GM21515 (cell line): ENCODE data around the gene ZC3H12D.
"Not testable (repeated sequence)": the region's sequence is repeated elsewhere in the genome, so short reads cannot be mapped to it uniquely, and the experiment has no call there.

ENCODE experiments used
- ATAC-seq: cut with Tn5 transposase; IDR thresholded peaks from one replicate; pipeline ENCODE4 v1.9.1; 2021; ENCODE audit not compliant: unreplicated experiment

The ZC3H12D gene

DNA sequence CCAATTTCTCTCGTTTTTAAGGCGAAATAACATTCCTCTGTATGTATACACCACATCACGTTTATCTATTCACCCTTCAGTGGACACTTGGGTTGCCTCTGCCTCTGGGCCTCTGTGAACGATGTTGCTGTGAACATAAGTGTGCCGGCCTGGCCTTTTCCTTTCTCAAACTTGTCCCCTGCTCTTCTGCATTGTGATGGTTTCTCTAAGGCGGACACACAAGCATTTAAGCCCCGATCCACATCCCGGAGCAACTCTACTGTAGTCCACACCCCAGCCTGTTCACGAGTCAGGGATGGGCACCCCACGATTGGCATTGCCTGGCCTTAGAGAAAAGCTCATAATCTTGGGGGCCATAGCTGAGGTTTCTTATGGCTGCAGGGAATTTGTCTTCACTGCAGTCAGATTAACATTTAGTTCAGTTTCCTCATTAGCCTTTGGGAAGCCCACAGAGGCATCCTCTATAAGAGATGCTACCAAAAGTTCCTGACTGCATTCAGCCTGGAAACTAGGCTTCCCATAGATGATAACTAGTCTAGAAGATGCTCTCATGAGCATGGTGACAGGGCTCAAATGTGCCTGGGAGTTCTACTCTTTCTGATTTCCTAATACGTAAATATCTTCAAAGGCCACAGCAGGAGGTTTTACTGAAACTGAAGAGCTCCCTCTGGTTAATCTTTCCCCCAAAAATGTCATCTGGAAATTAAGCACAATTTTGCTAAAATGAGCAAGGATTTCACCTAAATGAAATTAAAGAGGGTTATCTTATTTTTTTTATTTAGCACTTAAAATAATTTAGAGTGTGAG is 762 bp downstream of the ZC3H12D start:
- no peak for ATAC-seq

GRCh38 chr6:149483334-149483725 is 1.5 kb downstream of the ZC3H12D start:
- no peak for ATAC-seq

DNA sequence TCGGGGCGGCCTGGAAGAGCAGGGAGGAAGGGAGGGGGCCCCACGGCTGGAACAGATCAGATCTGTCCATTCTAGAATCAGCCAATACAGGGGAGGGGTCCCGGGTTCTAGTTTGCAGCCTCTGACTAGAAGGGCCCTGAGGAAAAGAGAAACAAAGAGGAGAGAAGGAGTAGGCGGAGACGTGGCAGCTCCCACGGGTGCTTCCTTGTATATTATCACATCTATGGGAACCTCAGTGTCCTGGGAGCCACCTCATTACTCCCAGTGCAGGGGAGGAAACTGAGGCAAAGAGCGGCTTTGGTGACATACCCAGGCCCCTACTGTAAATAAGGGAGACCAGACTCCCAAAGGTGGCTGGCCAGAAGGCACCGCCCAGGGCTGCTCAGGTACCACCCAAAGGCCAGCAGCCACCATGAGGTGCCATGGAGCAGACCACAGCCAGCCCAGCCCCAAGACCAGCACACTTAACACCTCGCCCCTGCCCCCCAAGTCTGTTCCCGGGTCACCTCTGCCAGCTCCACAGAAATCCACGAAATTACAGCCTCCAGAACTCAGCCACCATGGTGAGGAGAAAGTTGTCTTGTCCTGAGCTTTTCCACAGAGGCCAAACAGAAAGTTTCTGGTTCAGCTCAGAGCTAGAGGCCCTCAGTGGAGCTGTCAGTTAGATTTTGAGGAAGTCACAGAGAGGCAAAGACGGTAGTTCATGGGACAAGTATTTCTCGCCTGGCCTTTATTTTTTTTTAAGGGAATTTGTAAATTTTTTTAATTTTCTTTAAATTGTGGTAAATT is 2.1 kb downstream of the ZC3H12D start:
- ATAC-seq = no peak

GRCh38 chr6:149480502-149481280 is 4.1 kb downstream of the ZC3H12D start:
- ATAC-seq = no peak

DNA sequence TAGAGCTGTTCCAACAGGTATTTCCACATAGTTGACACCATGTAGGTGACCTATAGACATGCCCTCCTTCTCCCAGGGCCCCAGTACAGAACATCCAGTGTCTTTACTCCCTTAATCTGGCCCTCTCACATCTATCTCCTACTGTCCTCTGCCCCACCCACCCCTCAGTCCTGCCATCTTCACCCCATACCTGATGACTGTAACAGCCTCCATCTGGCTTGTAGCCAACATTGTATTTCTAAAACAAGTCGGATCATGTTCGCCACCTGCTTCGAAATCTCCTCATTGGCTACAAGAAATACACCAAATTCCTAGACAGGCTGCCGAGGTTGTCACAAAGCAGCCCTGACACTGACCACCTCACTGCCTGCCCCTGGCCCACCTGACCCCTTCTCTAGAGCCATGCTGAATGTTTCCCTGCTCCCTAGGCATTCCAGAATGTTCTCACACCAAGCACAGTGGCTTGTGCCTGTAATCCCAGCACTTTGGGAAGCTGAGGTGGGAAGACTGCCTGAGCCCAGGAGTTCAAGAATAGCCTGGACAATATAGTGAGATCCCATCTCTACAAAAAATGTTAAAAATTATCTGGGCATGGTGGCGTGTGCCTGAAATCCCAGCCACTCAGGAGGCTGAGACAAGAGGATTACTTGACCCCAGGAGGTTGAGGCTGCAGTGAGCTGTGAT is 6.0 kb downstream of the ZC3H12D start:
- ATAC-seq = no peak

GRCh38 chr6:149477544-149477943 is 7.3 kb downstream of the ZC3H12D start:
- ATAC-seq = no peak

DNA sequence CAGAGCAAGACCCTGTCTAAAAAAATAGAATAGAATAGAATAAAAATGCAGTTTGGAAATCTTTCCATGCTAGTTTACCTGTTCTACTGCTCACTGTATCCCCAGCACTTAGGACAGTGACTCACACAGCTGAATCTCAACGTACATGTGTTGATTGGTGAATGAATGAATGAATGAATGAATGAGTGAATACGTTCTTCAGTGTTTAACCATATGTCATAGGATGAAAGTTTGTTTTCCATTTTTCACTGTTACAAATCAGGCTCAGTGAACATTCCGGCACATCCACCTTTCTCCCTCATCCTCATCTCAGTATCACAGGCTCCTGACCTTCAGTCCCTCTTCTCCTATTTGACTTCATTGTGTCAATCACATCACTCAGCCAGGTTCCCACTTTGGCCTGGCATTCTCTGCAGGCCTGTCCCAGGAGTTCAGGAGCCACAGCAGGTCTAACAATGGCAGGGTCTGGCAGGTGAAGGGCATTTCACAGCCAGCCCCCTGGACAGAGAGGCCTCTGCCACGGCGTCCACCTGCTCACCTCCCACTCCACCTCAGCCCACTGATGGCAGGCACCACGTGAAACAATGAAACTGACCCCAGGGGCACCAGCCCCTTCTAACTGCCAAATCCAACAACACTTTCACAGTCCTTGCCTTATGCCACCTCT is 7.9 kb downstream of the ZC3H12D start:
- no peak for ATAC-seq

GRCh38 chr6:149474108-149474935 is 10.5 kb downstream of the ZC3H12D start:
- ATAC-seq = no peak

DNA sequence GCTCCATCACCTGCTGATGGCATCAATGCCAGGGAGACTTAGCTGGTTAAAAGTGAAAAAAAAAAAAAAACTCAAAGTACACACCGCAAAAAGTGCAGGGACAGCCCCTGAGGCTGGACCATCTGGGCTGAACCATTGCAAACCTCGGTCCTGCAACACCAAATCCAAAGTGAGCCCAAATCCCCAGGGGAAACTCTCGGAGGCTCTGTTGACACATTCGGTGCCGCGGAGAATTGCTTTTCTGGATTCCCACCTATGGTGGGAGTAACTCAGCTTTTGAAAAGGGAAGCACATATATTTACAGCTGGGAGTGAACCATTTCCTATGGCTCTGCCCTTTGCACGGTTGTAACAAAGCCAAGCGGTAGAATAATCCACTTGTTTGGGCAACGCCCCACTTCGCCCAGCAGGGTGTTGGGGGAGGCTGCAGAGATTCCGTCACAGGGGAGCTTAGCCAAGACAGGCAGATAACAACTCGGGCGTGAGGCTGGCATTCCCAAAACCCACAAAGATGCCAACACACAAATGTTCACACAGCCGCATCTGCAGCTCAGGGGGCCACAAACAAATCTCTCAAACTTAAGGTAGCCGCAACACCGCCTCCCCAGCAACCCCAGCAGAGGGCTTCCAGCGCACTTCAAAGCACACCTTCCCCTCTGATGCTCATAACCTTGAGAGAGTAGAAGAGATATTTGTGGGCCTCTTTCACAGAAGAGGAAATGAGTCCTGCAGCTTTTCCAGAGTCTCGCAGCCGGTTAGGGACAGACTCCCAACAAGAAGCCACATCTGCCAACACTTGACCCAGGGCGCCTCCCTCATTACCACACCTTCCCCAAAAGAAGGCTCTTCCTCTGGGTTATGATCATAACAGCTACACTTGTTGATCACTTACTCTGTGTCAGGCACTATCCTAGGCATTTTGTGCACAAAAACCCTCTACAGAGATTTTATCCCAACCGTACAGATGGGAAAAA is 11.4 kb downstream of the ZC3H12D start:
- ATAC-seq = no peak

GRCh38 chr6:149472241-149472640 is 12.6 kb downstream of the ZC3H12D start:
- no peak for ATAC-seq

- ATAC-seq = peak; percentile 24
Observed at GRCh38 chr6:149471801-149472200, 13.0 kb downstream of the ZC3H12D start.

DNA sequence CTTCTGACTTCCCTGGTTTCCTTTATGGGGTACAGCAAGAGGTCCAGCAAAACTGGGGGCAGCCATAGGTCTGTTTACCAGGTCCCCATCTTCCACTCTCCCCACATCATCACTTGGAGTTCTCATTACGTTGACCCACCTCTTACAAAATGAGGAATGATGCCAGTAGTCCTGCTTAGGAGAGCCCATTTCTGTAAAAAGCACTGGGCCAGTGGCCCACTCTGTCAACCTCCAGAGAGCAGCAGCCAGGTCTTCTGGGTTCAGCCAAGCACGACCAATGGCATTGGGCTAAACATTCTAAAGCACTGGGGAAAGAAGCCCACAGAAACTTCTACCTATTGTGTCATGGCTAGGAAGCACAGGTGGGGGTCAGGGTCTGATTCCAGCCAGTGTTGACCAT is 13.9 kb downstream of the ZC3H12D start:
- no peak for ATAC-seq

GRCh38 chr6:149468179-149468578 is 16.6 kb downstream of the ZC3H12D start:
- ATAC-seq = peak; percentile 3

DNA sequence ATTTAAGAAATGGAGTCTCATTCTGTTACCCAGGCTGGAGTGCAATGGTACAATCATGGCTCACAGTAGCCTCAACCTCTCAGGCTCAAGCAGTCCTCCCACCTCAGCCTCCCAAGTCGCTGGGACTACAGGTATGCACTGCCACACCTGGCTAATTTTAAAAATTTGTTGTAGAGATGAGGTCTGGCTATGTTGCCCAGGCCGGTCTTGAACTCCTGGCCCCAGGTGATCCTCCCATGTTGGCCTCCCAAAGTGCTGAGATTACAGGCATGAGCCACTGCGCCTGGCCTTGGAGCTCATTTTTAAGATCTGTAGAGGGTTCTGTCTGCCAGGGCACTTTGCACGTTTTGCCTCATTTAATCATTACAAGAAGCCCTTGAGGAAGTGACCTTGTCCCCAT is 17.5 kb downstream of the ZC3H12D start:
- ATAC-seq = no peak

GRCh38 chr6:149464411-149464810 is 20.4 kb downstream of the ZC3H12D start:
- no peak for ATAC-seq

GRCh38 chr6:149463781-149464180 is 21.0 kb downstream of the ZC3H12D start:
- ATAC-seq = no peak

DNA sequence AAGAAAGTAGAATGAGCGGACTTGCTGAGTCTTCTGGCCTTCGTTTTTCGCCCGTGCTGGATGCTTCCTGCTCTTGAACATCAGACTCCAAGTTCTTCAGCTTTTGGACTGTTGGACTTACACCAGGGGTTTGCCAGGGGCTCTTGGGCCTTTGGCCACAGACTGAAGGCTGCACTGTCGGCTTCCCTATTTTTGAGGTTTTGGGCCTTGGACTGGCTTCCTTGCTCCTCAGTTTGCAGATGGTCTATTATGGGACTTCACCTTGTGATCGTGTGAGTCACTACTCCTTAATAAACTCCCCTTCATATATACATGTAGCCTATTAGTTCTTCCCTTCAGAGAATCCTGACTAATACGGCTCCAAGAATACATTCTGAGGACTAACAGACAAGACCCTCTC is 22.1 kb downstream of the ZC3H12D start:
- ATAC-seq = not testable (repeated sequence)

DNA sequence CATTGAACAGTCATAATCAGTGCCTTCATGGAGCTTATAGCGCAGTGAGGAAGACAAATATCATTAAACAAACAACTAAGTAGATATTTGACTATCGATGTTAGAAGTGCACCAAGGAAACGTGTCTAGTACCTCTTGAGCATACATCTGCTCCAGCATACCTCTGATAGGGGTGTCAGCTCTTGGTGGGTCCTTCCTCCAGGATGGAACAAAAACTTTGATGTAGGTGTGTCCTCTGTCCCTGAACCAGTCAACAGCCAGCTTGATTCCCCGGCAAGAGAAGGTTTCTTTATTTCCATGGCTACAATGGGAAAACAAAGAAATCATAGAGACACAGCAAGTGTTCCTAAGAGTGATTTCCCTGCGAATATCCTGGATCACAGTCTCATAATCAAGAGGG is 23.1 kb downstream of the ZC3H12D start:
- no peak for ATAC-seq
